EH (cell line): ENCODE data around the gene MFSD6L.
A peak's percentile ranks its signal among the peaks of the same experiment; 100 is the strongest.

Source experiments
- DNase-seq: peaks from one replicate; pipeline ENCODE4 v3.0.0-alpha.2; 2015; ENCODE audit warnings: low read depth

Gene MFSD6L

DNA sequence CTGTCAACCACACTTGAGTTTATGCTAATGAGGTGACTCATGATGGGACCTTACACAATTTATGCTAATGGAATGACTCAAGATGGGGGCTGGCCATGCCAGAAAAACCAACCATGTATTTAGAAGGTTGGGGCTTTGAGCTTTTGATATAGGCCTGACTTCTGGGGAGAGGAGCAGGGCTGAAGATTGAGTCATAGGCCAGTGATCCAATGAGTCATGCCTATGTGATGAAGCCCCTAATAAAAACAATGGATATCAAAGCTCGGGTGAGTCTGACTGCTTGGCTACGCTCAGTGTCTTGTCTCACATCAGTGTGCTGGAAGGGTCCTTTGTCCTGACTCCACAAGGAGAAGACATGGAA lies 7.3 kb downstream of the MFSD6L start:
- DNase-seq: peak; percentile 82

DNA sequence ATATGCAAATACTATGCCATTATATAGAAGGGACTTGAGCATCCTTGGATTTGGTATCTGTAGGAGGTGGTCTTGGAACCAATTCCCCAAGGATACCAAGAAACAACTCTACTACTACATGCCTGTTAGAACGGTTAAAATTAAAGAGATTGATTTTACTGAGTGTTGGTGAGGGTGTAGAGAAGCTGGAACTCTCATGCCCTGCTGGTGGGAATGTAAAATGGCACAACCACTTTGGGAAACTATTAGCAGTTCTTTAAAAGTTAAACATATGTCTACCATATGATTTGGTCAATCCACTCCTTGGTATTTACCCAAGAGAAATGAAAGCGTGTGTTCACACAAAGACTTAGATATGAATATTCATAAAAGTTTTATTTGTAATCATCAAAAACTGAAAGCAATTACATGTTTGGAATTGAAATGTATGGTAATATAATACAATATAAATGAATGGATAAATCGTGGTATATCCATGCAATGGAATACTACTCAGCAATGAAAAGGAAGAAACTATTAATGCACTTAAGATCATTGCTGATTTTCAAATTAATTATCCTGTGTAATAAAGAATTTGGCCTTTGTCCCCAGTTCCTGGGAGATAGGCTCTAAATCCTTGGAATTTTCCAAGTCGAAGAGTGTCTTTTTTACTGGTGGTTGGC lies 7.8 kb downstream of the MFSD6L start:
- DNase-seq: no peak

DNA sequence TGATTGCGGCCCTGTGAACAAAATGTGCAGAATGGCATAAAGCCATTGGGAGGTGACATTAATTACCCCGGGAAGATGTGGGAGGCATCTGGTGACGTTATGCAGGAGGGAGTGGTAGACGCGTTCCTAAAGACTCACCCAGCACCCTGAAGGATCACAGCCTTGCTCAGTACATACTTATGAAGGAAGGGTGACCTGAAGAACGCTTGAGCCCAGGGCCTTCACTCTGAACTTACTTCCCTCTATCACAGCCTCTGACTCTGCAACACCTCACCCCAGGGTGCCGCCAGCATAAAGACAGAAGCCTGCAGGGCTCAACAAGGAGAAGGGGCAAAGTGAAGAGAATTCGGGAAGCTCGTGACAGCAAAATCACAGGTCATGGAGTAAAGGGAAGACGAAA lies 9.4 kb downstream of the MFSD6L start:
- no peak for DNase-seq

DNA sequence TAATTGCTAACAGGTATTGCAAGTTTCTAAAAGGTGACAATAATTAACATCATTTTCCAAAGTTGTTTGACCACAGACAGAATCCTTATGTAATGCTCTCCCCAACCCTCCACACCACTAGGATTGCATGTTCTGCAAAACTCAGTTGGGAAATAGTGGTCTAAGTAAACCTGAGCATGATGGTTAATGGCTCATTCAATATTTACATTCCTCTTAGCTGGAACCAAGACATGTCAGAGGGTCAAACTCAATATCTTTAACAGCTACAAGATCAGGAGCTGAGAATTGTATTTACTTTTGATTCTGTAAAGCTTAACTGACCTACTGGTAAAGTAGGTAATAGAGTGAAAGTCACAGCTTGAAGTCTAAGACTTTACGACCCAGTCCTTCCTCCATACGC lies 10.2 kb downstream of the MFSD6L start:
- DNase-seq: no peak

DNA sequence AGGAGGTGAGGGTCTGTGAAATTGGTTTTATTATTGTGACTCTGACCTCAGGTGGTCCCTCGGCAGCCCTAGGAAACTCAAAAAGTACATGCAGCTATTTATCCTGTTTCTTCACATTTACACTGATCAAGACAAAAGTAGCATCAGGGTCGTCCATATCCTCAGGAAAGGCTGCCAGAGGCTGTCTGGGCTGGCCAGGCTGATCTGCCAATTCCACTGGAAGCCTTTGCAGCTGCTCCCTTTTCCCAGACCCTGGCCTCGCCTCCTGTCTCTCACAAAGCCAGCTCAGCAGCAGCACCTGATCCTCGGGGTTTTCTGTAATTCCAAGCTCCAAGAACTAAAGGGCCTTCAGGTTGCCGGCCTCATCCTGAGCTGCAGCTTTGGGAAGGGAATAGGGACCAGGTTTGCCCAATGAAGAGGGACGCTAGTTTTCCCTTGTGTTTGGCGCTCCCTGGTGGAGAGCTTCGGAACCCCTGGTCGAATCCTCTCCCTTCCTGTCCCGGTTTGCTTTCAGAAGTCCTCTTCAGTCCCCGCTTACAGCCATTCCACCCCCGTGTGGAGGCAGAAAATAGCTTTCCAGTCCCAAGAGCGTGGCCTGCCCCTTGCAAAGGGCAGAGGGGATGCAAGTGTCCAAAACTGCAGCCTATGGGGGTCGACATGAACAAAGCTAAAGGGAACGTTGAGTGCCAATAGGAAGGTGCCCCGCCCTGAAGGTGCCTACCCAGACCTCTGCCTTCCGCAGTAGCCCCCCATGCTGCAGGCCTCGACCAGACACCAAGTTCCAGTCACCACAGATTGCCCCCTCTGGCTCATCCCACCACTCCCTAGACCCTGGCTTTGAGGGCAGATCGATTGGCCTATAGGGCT lies 13.4 kb downstream of the MFSD6L start:
- DNase-seq: peak; percentile 70

DNA sequence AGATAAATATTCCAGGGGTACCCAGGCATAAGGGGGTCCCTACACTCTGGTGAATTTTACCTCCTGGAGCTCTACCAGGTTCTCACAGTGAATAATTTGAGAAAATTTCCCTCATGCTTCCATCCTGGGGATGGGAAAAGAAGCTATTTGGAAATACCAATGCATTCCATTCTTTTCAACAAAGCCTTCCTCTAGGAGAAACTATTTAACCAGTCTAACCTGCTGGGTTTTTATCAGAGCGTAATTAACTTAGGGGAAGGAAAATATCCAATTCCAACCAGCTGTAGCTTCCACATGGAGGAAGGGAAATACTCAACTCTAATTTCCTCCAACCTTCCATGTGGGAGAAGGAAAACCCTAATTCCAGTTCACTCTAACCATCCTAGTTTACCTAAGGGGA lies 17.0 kb downstream of the MFSD6L start:
- DNase-seq: no peak

DNA sequence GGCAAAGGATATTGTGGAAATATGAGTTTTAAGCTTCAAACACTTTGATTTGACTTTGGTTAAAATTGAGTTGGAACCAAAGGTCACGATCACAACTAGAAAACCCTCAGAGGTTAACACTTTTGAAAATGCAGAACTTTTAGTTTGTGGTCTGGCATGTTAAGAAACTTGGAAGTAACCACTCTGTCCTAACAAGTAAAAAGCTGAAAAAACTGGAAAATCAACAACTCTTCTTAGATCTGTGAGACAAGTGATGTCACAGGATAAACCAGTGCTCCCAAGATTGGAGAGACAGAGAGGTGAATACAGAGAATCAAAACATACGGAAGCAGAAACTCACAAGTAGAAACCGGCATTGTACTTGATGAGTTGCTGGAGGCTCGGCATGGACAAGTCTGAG lies 17.4 kb downstream of the MFSD6L start:
- no peak for DNase-seq

DNA sequence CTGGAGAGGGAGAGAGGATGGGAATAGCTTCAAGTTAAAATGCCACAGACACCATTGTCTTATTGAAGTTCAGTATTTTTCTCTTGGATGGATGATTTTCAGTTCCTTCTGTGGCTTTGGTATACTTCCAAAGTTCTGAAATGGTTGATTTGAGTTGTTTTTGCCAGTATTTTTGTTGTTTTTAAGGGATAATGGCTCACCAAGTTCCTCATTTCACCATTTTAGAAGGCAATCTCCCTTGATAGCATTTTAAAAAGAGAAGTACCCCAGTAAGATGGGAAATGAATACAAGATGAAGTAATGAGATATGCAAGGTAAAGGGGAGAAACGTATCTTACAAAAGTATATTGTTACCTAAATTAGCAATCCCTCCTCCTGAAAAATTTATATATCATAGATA lies 22.3 kb downstream of the MFSD6L start:
- DNase-seq: no peak

DNA sequence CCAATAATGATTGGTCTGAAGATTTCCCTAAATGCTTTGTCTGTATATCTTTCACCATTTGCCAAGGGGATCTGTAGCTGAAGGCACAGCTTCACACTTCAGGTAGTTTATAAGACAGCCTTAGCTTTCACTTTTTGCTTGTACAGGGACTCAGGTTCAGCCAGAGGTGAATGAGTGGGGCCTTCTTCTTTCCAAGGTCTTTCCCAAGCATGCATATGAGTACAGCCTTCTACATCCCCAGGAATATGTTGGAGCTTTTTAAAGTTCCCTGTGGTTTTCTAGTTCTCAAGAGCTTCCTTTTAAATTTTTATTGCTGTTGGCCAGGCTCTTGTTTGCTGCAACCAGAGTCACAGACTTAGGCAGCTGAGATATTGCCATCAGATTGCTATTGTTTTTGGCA lies 22.9 kb downstream of the MFSD6L start:
- no peak for DNase-seq

DNA sequence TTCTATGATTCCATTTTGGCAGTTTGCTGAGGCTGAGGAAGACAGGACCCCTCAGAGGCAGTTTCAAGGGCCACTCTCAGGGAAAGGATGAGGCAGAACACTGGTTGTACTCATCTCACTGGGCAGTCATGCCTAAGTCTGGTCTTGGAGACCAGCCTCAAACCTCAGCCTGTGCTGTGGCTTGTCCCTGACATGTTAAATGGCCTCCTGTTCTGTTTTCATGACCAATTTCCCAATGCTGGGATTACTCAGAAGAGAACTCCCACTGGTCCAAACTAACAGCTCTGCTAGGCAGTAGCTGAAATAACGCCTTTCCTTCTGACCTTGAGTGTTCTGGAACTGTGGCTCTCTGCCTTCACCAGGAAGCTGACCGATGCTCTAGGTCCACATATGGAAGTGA lies 32.4 kb downstream of the MFSD6L start:
- DNase-seq: no peak

DNA sequence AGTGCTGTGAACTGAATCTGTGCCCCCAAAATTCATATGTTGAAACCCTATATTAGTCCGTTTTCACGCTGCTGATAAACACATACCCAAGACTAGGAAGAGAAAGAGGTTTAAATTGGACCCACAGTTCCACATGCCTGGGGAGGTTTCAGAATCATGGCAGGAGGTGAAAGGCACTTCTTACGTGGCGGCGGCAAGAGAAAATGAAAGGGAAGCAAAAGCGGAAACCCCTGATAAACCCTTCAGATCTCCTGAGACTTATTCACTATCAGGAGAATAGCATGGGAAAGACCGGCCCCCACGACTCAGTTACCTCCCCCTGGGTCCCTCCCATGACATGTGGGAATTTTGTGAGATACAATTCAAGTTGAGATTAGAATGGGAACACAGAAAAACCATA lies 37.2 kb downstream of the MFSD6L start:
- no peak for DNase-seq

DNA sequence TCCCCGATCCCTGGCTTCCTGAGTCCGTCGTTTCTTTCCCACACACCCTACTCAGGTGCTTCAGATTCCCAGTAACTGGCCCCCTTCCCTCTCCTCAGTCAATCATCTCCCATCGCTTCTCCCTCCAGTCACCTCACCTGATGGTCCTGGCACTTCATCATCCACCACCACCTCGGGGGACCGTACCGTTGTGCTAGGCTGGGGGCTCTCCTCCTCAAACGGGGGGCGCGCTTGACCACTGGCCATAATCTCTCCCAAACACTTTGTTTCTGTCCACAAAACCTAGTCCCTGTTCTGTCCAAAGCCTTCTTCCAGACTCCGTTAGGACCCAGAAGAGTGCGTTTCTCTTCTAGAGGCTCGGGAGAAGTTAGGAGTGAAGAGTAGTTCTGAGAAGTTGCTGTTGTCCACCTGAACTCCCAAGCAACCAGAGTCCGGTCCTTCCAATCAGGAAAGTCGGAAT lies 41.0 kb downstream of the MFSD6L start, which contains the start of gene SPDYE4:
SPDYE4 (minus strand) TSS at position 410 of the 460 bp plus-strand sequence; CDS start at position 246, 164 bp downstream.
- no peak for DNase-seq

DNA sequence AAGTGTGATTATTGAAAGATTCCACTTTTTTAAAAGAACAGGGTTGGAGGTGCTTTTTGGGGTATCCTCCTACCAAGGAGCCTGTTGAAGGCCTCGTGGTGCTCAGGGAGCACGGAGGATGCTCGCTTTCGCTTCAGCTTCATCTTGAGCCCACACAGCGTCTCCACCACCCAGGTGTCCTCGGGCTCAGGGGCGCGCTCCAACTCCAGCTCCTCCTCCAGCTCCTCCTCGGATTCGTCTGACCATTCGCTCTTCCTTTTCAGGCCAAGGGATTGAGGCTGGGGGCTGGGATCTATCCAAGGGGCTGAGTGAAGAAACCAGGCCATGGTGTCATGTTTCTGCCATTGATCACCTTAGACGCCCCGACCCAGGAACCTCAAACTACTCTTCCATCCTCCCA lies 42.0 kb downstream of the MFSD6L start:
- DNase-seq: no peak

DNA sequence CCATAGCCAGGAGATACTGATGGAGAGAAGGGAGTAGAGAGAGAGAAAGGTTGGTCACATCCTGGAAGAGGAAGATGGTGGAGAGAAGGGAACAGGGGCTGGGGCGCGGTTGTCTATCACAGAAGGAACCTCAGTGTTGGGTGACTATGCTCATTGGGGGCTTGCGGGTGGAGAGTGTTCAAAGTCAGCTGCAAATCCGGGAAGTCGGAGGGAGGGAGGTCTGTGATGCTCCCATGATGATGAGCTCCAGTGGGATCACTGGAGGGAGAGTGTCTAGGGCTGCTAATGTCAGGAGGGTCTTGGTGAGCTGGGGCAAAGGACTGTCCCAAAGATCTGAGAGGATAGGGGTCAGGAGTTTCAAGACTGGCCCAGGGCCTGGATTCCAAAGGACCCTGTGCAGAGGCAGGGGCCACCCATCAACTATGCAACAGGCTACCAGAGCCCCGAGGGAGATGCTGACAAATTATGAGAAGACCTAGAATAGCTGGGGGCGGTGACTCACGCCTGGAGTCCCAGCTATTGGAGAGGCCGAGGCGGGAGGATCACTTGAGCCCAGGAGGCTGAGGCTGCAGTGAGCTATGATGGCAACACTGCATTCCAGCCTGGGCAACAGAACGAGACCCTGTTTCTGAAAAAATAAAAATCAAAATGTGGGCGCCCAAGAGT lies 43.4 kb downstream of the MFSD6L start:
- DNase-seq: no peak

DNA sequence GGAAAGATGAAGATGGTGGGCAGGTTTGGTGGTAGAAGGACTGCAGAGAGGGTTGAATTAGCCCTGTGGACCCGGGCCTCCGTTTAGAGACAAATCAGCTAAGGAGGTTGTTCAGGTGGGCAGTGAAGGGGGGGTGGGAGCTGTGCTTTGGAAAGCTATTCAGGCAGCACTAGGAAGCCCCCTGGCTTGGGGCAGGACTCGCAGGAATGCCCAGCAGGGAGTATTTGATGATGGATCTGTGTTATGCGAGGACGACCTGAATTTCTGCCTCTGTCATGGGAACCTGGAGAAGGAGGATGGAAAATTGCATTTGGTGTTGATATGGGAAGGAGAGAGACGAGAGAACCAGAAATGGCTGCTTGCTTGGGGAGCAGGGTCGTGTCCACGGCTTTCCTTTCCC lies 44.3 kb downstream of the MFSD6L start:
- DNase-seq: no peak

DNA sequence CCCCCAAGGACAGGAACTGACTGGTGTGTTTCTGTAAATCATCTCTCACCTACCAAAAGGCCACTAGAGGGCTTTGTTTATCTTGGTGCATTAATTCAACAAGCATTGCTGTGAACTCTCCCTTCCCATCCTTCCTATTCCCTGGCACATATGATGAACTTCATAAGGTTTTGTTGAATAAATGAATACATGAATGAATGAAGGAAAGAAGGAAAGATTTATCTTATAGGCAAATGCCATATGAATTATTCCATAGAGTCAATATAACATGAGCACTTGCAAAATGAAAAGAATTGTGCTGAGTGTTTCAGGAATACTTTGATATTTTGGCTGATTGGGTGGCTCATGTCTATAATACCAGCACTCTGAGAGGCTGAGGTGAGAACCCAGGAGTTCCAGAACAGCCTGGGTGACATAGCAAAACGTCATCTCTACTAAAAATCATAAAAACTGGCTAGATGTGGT lies 45.2 kb downstream of the MFSD6L start:
- DNase-seq: peak; percentile 29

DNA sequence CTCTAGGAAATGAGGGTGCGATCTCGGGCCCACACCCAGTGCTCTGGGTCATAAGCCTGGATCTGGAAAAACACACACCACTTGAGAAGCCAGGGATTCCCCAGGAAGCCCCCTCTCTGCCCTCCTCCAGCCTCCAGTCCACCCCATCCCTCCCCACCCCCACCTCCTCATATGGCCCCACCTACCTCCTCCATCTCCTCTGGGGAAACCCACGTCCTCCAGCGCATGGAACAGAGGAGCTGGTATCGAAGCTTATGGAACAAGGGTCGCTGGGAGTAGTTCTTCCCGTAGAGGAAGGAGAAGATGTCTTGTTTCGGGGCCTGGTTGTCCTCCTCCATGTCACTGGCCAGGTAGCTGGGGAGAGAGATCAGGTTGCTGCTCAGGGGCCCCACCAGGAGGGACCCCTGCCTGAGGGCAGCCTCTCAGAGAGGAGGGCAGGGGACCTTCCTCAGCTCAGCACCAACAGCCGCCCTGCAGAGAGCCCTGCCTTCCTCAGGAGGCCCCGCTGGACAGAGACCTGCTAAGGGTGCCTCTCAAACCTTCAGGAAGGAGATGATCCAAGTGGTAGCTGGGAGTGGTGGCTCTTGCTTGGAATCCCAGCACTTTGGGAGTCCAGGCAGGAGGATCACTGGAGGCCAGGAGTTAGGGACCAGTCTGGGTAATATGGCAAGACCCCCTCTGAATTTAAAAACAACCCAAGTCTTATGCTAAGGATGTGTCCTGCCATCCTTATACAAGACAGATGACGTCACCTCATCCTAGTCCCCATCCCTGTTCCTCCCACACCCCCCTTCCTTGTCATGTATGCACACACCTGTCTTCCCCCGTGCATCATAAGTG lies 45.8 kb downstream of the MFSD6L start:
- no peak for DNase-seq

DNA sequence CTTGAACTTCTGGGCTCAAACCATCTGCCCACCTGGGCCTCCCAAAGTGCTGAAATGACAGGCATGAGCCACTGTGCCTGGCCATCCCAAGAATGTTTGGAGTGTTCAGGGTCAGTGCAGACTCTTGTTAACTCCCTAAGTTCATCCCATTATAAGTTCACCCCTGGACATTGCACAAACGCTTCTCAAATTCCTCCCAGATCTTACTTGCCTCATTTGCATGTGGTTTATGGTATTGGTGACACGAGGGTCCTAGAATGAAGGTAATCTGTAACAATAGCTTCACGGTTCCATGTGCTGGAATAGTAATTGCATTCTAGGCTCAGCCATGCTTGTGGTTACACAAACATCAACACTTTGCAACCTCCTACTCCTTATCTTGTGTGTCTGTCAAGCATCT lies 49.5 kb downstream of the MFSD6L start:
- no peak for DNase-seq

DNA sequence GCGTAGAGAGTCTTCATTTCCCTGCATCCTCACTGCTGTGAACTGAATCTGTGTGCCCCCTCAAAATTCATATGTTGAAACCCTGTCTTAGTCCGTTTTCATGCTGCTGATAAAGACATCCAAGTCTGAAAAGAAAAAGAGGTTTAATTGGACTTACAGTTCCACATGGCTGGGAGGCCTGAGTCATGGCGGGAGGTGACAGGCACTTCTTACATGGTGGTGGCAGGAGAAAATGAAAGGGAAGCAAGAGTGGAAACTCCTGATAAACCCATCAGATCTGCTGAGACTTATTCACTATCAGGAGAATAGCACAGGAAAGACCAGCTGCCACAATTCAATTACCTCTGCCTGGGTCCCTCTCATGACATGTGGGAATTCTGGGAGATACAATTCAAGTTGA lies 51.4 kb downstream of the MFSD6L start:
- DNase-seq: no peak
